Measurements from ENCODE around the gene EPHB2.

The EPHB2 gene

DNA sequence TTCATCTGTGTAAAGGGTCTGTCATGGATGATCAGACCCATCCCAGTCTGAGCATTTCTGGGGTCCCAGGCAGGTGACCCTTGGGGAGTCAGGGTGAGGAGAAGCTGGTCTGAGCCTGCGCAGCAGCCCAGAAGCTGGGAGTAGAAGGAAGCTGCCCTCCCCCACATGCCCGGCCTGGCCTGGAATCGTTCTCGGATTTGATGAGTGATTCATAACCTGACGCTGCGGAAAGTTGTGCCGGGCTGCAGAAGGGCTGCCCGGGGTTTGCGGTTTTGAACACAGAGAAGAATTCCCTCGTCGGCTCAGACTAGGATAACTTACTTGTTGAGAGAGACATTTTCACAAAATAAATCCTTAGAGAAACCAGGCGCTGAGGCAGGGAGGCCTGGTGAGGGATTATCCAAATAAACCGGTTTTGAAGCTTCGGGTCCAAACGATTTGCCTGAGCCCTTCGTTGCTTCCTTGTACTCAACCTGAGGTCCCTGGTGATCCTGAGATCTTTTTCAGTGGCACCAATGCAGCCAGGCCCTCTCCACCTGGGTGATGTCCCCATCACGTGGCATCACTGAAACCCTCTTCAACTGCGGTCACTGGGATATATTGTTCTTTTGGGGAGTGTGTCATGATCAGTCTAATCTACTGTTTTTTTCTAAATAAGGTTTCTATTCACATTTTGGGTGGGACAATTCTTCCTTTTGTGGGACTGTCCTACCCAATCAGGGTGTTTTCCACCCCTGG lies 29.2 kb downstream of the EPHB2 start:
- WGBS (ENCODE audit: insufficient coverage), result 80% methylated on average over 17 of the region's 18 CpGs
- Histone ChIP-seq H3K4me1 (ENCODE audit: control extremely low read depth in 1 of 4, control insufficient read depth in 4 of 4, insufficient read depth in 4 of 4, low read length in 3 of 4) (peaks cover 0 to 3% (median under 1%) of the 10 kb centered on the region in 4 experiments), H3K36me3 (ENCODE audit: control insufficient read depth in 4 of 4, insufficient read depth in 4 of 4, low read length in 3 of 4) (no peaks in the 10 kb centered on the region), H3K27ac (ENCODE audit: insufficient read depth in 1 of 2, low read depth in 1 of 2, low read length in 2 of 2, poor library complexity in 1 of 2, severe bottlenecking in 2 of 2) (no peak overlapping the region), H3K27me3 (replicated peaks in 2 of 5; ENCODE audit: control insufficient read depth in 4 of 5, insufficient read depth in 5 of 5, low read length in 4 of 5) (no peaks in the 10 kb centered on the region), H3K4me3 (ENCODE audit: control insufficient read depth in 1 of 7, extremely low read depth in 1 of 7, insufficient read depth in 4 of 7, low read depth in 2 of 7, low read length in 6 of 7) (no peak overlapping the region), H3K9me3 (ENCODE audit: control extremely low read depth in 1 of 5, control insufficient read depth in 4 of 5, insufficient read depth in 2 of 5, low read depth in 1 of 5, low read length in 4 of 5) (no peaks in the 10 kb centered on the region)
- CTCF ChIA-PET, result no interaction called here
- POLR2A ChIA-PET, result interaction anchor here (1.2 kb wide), 1 partner anchor 28 kb away, joined by 4 read pairs; no protein-coding TSS in a partner anchor
- DNase-seq, result peak; percentile 10 to 45 (median 45)

DNA sequence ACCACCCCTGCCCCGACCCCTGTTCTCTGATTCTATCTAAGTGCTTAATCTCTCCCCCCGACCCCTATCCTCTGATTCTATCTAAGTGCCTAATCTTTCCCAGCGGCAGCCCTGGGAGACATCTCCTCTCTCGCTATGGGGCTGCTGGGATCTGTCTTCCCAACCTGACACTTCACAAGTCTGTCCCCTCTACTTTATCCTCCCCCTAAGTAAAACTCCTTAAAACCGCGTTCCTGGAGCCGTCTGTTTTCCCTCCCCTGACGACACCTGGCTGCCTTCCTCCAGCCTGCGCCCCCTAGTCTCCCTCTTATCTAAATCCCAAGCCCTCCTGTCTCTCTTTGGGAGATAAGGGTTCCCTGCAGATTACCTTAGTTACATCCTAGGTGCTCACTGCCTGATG lies 30.5 kb downstream of the EPHB2 start:
- Histone ChIP-seq H3K27ac (ENCODE audit: insufficient read depth in 1 of 2, low read depth in 1 of 2, low read length in 2 of 2, poor library complexity in 1 of 2, severe bottlenecking in 2 of 2) (no peak overlapping the region), H3K36me3 (ENCODE audit: control insufficient read depth in 4 of 4, insufficient read depth in 4 of 4, low read length in 3 of 4) (no peaks in the 10 kb centered on the region), H3K9me3 (ENCODE audit: control extremely low read depth in 1 of 5, control insufficient read depth in 4 of 5, insufficient read depth in 2 of 5, low read depth in 1 of 5, low read length in 4 of 5) (no peaks in the 10 kb centered on the region), H3K27me3 (replicated peaks in 2 of 5; ENCODE audit: control insufficient read depth in 4 of 5, insufficient read depth in 5 of 5, low read length in 4 of 5) (no peaks in the 10 kb centered on the region), H3K4me1 (ENCODE audit: control extremely low read depth in 1 of 4, control insufficient read depth in 4 of 4, insufficient read depth in 4 of 4, low read length in 3 of 4) (peaks cover 0 to 3% (median under 1%) of the 10 kb centered on the region in 4 experiments), H3K4me3 (ENCODE audit: control insufficient read depth in 1 of 7, extremely low read depth in 1 of 7, insufficient read depth in 4 of 7, low read depth in 2 of 7, low read length in 6 of 7) (no peak overlapping the region)
- POLR2A ChIA-PET, result no interaction called here
- no peak for DNase-seq
- WGBS (ENCODE audit: insufficient coverage), result 93% methylated on average over 9 of the region's 9 CpGs
- CTCF ChIA-PET, result interaction anchor here (0.8 kb wide), 1 partner anchor 20 kb away, joined by 3 read pairs; no protein-coding TSS in a partner anchor

DNA sequence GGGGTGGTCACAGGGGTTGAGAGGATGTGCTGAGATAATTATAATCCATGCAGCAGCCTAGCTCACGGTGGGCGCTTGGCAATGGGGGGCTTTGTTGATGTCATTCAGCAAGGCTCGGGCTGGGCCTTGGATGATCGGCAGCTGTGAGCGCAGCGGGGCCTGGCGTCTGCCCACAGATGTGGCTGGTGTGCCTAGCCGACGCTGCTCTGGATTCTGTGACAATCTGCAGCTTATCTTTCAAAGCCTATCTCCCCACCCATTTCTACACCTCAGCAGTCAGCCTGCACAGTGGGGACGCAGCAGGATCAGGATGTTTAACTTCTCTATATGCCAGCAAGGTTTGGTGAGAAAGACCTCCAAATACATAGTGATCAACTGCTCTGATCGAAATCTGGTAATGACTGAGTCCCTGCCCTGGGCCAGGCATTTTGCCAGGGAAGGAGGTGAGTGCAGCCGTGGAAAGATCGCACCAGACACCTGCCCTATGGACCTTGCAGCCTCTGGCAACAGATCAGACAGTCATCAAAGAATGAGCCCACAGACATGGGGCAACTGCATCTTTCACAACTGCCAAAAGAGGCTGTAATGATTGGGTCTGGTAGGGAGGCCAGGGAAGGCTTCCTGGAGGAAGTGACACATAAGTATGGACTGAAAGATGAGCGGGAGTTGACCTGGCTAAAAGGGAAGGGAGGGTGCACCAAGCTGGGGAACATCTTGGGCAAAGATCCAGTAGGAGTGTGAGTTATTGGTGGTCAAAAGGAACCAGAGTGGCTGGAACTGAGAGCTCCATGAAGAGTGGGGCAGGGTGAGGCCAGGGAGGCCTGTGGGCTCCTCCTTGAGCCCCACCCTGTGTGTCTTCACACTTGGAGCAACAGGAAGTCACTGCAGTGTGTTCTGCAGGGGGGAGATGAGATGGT lies 35.3 kb downstream of the EPHB2 start:
- Histone ChIP-seq H3K4me3 (ENCODE audit: control insufficient read depth in 1 of 7, extremely low read depth in 1 of 7, insufficient read depth in 4 of 7, low read depth in 2 of 7, low read length in 6 of 7) (no peak overlapping the region), H3K27me3 (replicated peaks in 2 of 5; ENCODE audit: control insufficient read depth in 4 of 5, insufficient read depth in 5 of 5, low read length in 4 of 5) (no peaks in the 10 kb centered on the region), H3K27ac (ENCODE audit: insufficient read depth in 1 of 2, low read depth in 1 of 2, low read length in 2 of 2, poor library complexity in 1 of 2, severe bottlenecking in 2 of 2) (no peak overlapping the region), H3K9me3 (ENCODE audit: control extremely low read depth in 1 of 5, control insufficient read depth in 4 of 5, insufficient read depth in 2 of 5, low read depth in 1 of 5, low read length in 4 of 5) (no peaks in the 10 kb centered on the region), H3K36me3 (ENCODE audit: control insufficient read depth in 4 of 4, insufficient read depth in 4 of 4, low read length in 3 of 4) (no peaks in the 10 kb centered on the region), H3K4me1 (ENCODE audit: control extremely low read depth in 1 of 4, control insufficient read depth in 4 of 4, insufficient read depth in 4 of 4, low read length in 3 of 4) (peaks cover 0 to 13% (median 9%) of the 10 kb centered on the region in 4 experiments)
- WGBS (ENCODE audit: insufficient coverage), result 94% methylated on average over 11 of the region's 14 CpGs
- ChIA-PET CTCF (interaction anchor here (1.4 to 2.3 kb wide), 2 partner anchors 8 to 42 kb away, joined by 3 to 5 read pairs; no protein-coding TSS in a partner anchor), POLR2A (no interaction called here)
- DNase-seq, result peak in 1 of 3 donors; percentile 8

DNA sequence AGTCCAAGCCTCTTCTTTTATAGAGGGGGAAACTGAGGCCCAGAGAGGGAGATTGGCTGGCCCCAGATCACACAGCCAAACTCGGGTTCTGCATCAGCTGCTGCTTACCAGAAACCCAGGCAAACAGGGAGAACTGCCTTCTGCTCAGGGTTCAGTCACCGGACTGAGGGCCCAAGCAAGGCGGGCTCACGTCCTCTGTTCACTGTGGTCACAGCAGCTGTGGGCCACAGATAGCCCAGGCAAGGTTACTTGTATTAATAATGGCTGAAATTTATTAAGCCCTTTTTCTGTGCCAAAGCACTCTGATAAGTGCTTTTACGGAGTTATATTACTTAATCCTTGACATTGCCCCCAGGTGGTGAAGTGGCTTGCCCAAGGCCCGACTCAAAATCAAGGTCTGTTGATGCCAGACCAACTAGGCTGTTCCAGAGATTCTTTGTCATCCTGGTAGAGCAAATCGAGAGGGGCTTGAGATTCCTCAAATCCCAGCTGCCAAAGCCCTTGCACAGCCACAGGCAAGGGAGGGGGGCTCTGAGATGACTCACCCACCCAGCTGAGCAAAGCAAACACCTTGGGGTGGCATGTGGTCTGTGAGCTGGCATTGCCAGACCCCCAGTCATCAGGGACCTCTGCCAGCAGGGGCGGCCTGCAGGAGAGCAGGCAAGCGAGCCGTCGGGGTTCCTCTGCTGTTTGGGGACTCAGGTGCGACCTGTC lies 36.5 kb downstream of the EPHB2 start:
- ChIA-PET CTCF (interaction anchor here (1.0 to 2.3 kb wide), 2 partner anchors 10 to 216 kb away, joined by 3 to 5 read pairs; no protein-coding TSS in a partner anchor), POLR2A (no interaction called here)
- 97% methylated on average over 12 of the region's 12 CpGs for WGBS (ENCODE audit: insufficient coverage)
- H3K9me3 ChIP-seq (ENCODE audit: control extremely low read depth in 1 of 5, control insufficient read depth in 4 of 5, insufficient read depth in 2 of 5, low read depth in 1 of 5, low read length in 4 of 5), result no peaks in the 10 kb centered on the region
- H3K36me3 ChIP-seq (ENCODE audit: control insufficient read depth in 4 of 4, insufficient read depth in 4 of 4, low read length in 3 of 4), result no peaks in the 10 kb centered on the region
- H3K4me3 ChIP-seq (ENCODE audit: control insufficient read depth in 1 of 7, extremely low read depth in 1 of 7, insufficient read depth in 4 of 7, low read depth in 2 of 7, low read length in 6 of 7), result no peak overlapping the region
- H3K27ac ChIP-seq (ENCODE audit: insufficient read depth in 1 of 2, low read depth in 1 of 2, low read length in 2 of 2, poor library complexity in 1 of 2, severe bottlenecking in 2 of 2), result no peak overlapping the region
- DNase-seq, result peak; percentile 12 to 62 (median 48)
- peaks cover 0 to 13% (median 10%) of the 10 kb centered on the region in 4 experiments for H3K4me1 ChIP-seq (ENCODE audit: control extremely low read depth in 1 of 4, control insufficient read depth in 4 of 4, insufficient read depth in 4 of 4, low read length in 3 of 4)
- H3K27me3 ChIP-seq (replicated peaks in 2 of 5; ENCODE audit: control insufficient read depth in 4 of 5, insufficient read depth in 5 of 5, low read length in 4 of 5), result no peaks in the 10 kb centered on the region

DNA sequence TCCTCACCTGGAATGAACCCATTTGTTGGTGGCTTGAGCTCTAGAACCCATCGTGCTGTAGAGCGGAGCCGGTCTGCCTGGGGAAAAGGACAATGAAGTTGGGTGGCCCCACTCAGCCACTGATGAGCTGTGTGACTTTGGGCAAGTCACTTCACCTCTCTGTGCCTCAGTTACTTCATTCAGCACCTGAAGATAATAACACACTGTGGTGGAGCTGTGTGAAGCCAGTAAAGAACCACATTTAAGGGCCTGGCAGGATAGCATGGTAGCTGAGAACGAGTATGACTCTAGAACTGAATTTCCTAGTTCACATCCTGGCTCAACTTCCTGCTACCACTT lies 37.1 kb downstream of the EPHB2 start:
- ChIA-PET CTCF (interaction anchor here (1.0 to 2.3 kb wide), 2 partner anchors 10 to 216 kb away, joined by 3 to 5 read pairs; no protein-coding TSS in a partner anchor), POLR2A (no interaction called here)
- Histone ChIP-seq H3K27me3 (replicated peaks in 2 of 5; ENCODE audit: control insufficient read depth in 4 of 5, insufficient read depth in 5 of 5, low read length in 4 of 5) (no peaks in the 10 kb centered on the region), H3K9me3 (ENCODE audit: control extremely low read depth in 1 of 5, control insufficient read depth in 4 of 5, insufficient read depth in 2 of 5, low read depth in 1 of 5, low read length in 4 of 5) (no peaks in the 10 kb centered on the region), H3K4me1 (ENCODE audit: control extremely low read depth in 1 of 4, control insufficient read depth in 4 of 4, insufficient read depth in 4 of 4, low read length in 3 of 4) (peaks cover 0 to 13% (median 10%) of the 10 kb centered on the region in 4 experiments), H3K36me3 (ENCODE audit: control insufficient read depth in 4 of 4, insufficient read depth in 4 of 4, low read length in 3 of 4) (no peaks in the 10 kb centered on the region), H3K27ac (ENCODE audit: insufficient read depth in 1 of 2, low read depth in 1 of 2, low read length in 2 of 2, poor library complexity in 1 of 2, severe bottlenecking in 2 of 2) (no peak overlapping the region), H3K4me3 (ENCODE audit: control insufficient read depth in 1 of 7, extremely low read depth in 1 of 7, insufficient read depth in 4 of 7, low read depth in 2 of 7, low read length in 6 of 7) (no peak overlapping the region)
- no peak for DNase-seq
- WGBS (ENCODE audit: insufficient coverage), result 92% methylated on average over 4 of the region's 4 CpGs

DNA sequence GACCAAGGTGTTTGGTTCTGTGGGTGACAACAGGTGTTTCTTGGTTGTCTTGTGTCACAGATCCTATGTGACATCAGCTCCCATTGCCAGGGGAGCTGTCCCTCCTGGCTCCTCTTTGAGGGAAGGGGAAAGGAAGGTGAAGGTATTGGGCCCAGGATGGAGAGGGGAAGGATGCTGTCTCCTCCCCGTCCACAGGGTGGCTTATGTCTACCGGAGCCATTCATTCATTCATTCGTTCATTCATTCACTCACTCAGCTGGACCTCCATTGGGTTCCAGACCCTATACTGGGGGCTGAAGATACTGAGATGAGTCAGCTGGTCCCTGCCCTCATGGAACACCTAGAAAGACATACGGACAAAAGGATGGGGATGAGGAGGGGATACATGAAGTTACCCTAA lies 38.9 kb downstream of the EPHB2 start:
- CTCF ChIA-PET, result interaction anchor here (1.4 kb wide), 1 partner anchor 139 kb away, joined by 3 read pairs; no protein-coding TSS in a partner anchor
- 100% methylated on average over 3 of the region's 4 CpGs for WGBS (ENCODE audit: insufficient coverage)
- no peaks in the 10 kb centered on the region for H3K9me3 ChIP-seq (ENCODE audit: control extremely low read depth in 1 of 5, control insufficient read depth in 4 of 5, insufficient read depth in 2 of 5, low read depth in 1 of 5, low read length in 4 of 5)
- H3K4me1 ChIP-seq (ENCODE audit: control extremely low read depth in 1 of 4, control insufficient read depth in 4 of 4, insufficient read depth in 4 of 4, low read length in 3 of 4), result peaks cover 0 to 13% (median 10%) of the 10 kb centered on the region in 4 experiments
- no peaks in the 10 kb centered on the region for H3K36me3 ChIP-seq (ENCODE audit: control insufficient read depth in 4 of 4, insufficient read depth in 4 of 4, low read length in 3 of 4)
- H3K4me3 ChIP-seq (ENCODE audit: control insufficient read depth in 1 of 7, extremely low read depth in 1 of 7, insufficient read depth in 4 of 7, low read depth in 2 of 7, low read length in 6 of 7), result no peak overlapping the region
- DNase-seq, result no peak
- POLR2A ChIA-PET, result no interaction called here
- no peak overlapping the region for H3K27ac ChIP-seq (ENCODE audit: insufficient read depth in 1 of 2, low read depth in 1 of 2, low read length in 2 of 2, poor library complexity in 1 of 2, severe bottlenecking in 2 of 2)
- no peaks in the 10 kb centered on the region for H3K27me3 ChIP-seq (replicated peaks in 2 of 5; ENCODE audit: control insufficient read depth in 4 of 5, insufficient read depth in 5 of 5, low read length in 4 of 5)
